PC-3 (cell line): ENCODE results near the gene SYNCRIP. TPM values are rescaled to one million over a fixed set of nuclear protein-coding genes. Genes with fewer than 3 reads are reported as not detected.

Experiments used
- ATAC-seq: fragments of 200-7000 bp; cut with Tn5 transposase; 2 replicates; pipeline ENCODE4 v1.9.1; 2020; ENCODE audit warnings: mild to moderate bottlenecking, moderate library complexity
- BruUV-seq: library from RNA; stranded (reverse); fragments of 400-500 nt; replicated peaks from 2 replicates; lab custom pipeline; 2021; lab: Mats Ljungman, UMichigan
- CTCF ChIA-PET: fragments of 300-600 bp; sonication (Branson Sonifier 250); formaldehyde crosslinking; loops from one replicate; lab custom pipeline; 2022; ENCODE audit warnings: antibody characterized with exemption; lab: Charles Lee
- POLR2A ChIA-PET: fragments of 300-600 bp; sonication (Branson Sonifier 250); formaldehyde crosslinking; loops from one replicate; lab custom pipeline; 2022; ENCODE audit warnings: antibody characterized with exemption; ENCODE audit not compliant: unreplicated experiment; lab: Charles Lee
- DNase-seq: peaks from one replicate; pipeline ENCODE4 v3.0.0-alpha.2; 2015
- H2AFZ ChIP-seq: fragments of 300-600 bp; sonication (generic); 2 replicates; pipeline ENCODE4 v1.6.0; 2016; ENCODE audit warnings: antibody characterized with exemption, low read length
- H3F3A ChIP-seq: fragments of 300-600 bp; sonication (generic); one replicate; pipeline ENCODE4 v1.6.0; 2017; ENCODE audit warnings: antibody characterized with exemption, low read length, control low read depth, mild to moderate bottlenecking; ENCODE audit not compliant: unreplicated experiment
- H3K27ac ChIP-seq: fragments of 300-600 bp; sonication (generic); 2 replicates; pipeline ENCODE4 v1.5.1; 2016; ENCODE audit warnings: mild to moderate bottlenecking, low read length
- H3K27me3 ChIP-seq: fragments of 300-600 bp; sonication (generic); 2 replicates; pipeline ENCODE4 v1.6.1; 2016; ENCODE audit warnings: low read length, mixed read lengths
- H3K36me3 ChIP-seq: fragments of 300-600 bp; sonication (generic); 2 replicates; pipeline ENCODE4 v1.6.1; 2016; ENCODE audit warnings: low read depth, mixed run types, low read length, mixed read lengths
- H3K4me1 ChIP-seq: fragments of 300-600 bp; sonication (generic); 2 replicates; pipeline ENCODE4 v1.5.1; 2016; ENCODE audit warnings: low read length; ENCODE audit not compliant: insufficient read depth
- H3K4me2 ChIP-seq: fragments of 300-600 bp; sonication (generic); 2 replicates; pipeline ENCODE4 v1.6.0; 2016; ENCODE audit warnings: low read length
- H3K4me3 ChIP-seq: fragments of 300-600 bp; sonication (generic); 2 replicates; pipeline ENCODE4 v1.5.1; 2016; ENCODE audit warnings: mild to moderate bottlenecking, low read length, mixed read lengths
- H3K79me2 ChIP-seq: fragments of 300-600 bp; sonication (generic); 2 replicates; pipeline ENCODE4 v1.6.1; 2017; ENCODE audit warnings: low read length, mixed read lengths
- H3K9ac ChIP-seq: fragments of 300-600 bp; sonication (generic); 2 replicates; pipeline ENCODE4 v1.6.0; 2016; ENCODE audit warnings: mild to moderate bottlenecking, low read length
- H3K9me2 ChIP-seq: fragments of 300-600 bp; sonication (generic); replicated peaks from 2 replicates; pipeline ENCODE4 v1.6.1; 2016; ENCODE audit warnings: mixed run types, low read length, mixed read lengths
- H3K9me3 ChIP-seq: fragments of 300-600 bp; sonication (generic); 2 replicates; pipeline ENCODE4 v1.6.1; 2016; ENCODE audit warnings: low read length, mixed read lengths
- H4K20me1 ChIP-seq: fragments of 300-600 bp; sonication (generic); 2 replicates; pipeline ENCODE4 v1.6.1; 2016; ENCODE audit warnings: low read length, mixed read lengths
- CTCF ChIP-seq: fragments of 300-600 bp; sonication (generic); conservative IDR thresholded peaks from 2 replicates; pipeline ENCODE4 v1.5.1; 2017; ENCODE audit warnings: antibody characterized with exemption, low read depth, mild to moderate bottlenecking, low read length
- EZH2 ChIP-seq: fragments of 300-600 bp; sonication (generic); IDR thresholded peaks from one replicate; pipeline ENCODE4 v1.6.1; 2017; ENCODE audit warnings: antibody characterized with exemption, mild to moderate bottlenecking, low read length; ENCODE audit not compliant: unreplicated experiment
- EZH2phosphoT487 ChIP-seq: fragments of 300-600 bp; sonication (generic); IDR thresholded peaks from 2 replicates; pipeline ENCODE4 v1.6.1; 2018; ENCODE audit warnings: mild to moderate bottlenecking, antibody characterized with exemption, low read length, borderline replicate concordance
- intact Hi-C: fragments of 100-400 bp; cut with micrococcal nuclease; formaldehyde crosslinking; loops from 2 replicates; pipeline ENCODE4 v1.9.0; 2023
- total RNA-seq: library from RNA; depleted of rRNA; stranded (reverse); fragments of >200 nt; gene quantifications from 2 replicates; pipeline ENCODE4 v1.2.3, GENCODE V29; 2014

Gene SYNCRIP
- total RNA-seq, 1 experiment from 2014 or later = 63.8 TPM

GRCh38 chr6:85650606-85651005 lies 7.9 kb upstream of the SYNCRIP start:
- no peaks in the 10 kb centered on the region for H3F3A ChIP-seq
- no peak for DNase-seq
- no peak overlapping the region for H3K27ac ChIP-seq
- POLR2A ChIA-PET = no interaction called here
- no peak overlapping the region for H3K9ac ChIP-seq
- no peaks in the 10 kb centered on the region for H4K20me1 ChIP-seq
- H3K4me1 ChIP-seq = no peaks in the 10 kb centered on the region
- no TSS peak for BruUV-seq
- TF ChIP-seq EZH2phosphoT487 = no peak
- no peak for TF ChIP-seq EZH2
- TF ChIP-seq CTCF = no peak
- H3K4me2 ChIP-seq = no peak overlapping the region
- no peaks in the 10 kb centered on the region for H3K9me2 ChIP-seq
- intact Hi-C loops = no loop called here
- H3K79me2 ChIP-seq = no peaks in the 10 kb centered on the region
- no peak overlapping the region for H2AFZ ChIP-seq
- ATAC-seq = no peak
- CTCF ChIA-PET = no interaction called here
- H3K27me3 ChIP-seq = no peaks in the 10 kb centered on the region
- H3K4me3 ChIP-seq = no peak overlapping the region
- no peaks in the 10 kb centered on the region for H3K36me3 ChIP-seq
- no peaks in the 10 kb centered on the region for H3K9me3 ChIP-seq

GRCh38 chr6:85644279-85644762 lies 1.6 kb upstream of the SYNCRIP start:
- no TSS peak for BruUV-seq

More at GRCh38 chr6:85644279-85644762, 1.6 kb upstream of the SYNCRIP start:
- TF ChIP-seq CTCF = no peak
- TF ChIP-seq EZH2phosphoT487 = no peak
- no peak for TF ChIP-seq EZH2
- peaks cover 21% of the 10 kb centered on the region for H3K36me3 ChIP-seq
- peaks cover 28% of the 10 kb centered on the region for H4K20me1 ChIP-seq
- no peak for ATAC-seq
- H3K4me1 ChIP-seq = peaks cover 14% of the 10 kb centered on the region
- peak; percentile 14 for DNase-seq
- no peaks in the 10 kb centered on the region for H3K9me2 ChIP-seq
- peak overlapping the region; percentile 96 for H3K27ac ChIP-seq
- POLR2A ChIA-PET = interaction anchor here (0.7 to 3.6 kb wide), 2 partner anchors 34 to 193 kb away, joined by 3 to 60 read pairs; no protein-coding TSS in a partner anchor
- intact Hi-C loops = no loop called here
- H3K79me2 ChIP-seq = peaks cover 37% of the 10 kb centered on the region
- H3K4me2 ChIP-seq = peak overlapping the region; percentile 89
- no peaks in the 10 kb centered on the region for H3K9me3 ChIP-seq
- H2AFZ ChIP-seq = peak overlapping the region; percentile 55
- CTCF ChIA-PET = interaction anchor here (0.5 kb wide), 1 partner anchor 32 kb away, joined by 5 read pairs; no protein-coding TSS in a partner anchor
- peak overlapping the region; percentile 93 for H3K9ac ChIP-seq
- no peaks in the 10 kb centered on the region for H3K27me3 ChIP-seq
- peak overlapping the region; percentile 68 for H3K4me3 ChIP-seq
- no peaks in the 10 kb centered on the region for H3F3A ChIP-seq
